ENCODE measurements around the gene ABLIM2. TPM values are rescaled to one million over a fixed set of nuclear protein-coding genes. Genes with fewer than 3 reads are reported as not detected.
A peak's percentile ranks its signal among the peaks of the same experiment; 100 is the strongest.

ABLIM2 gene
- total RNA-seq, 1 donor from 2014 or later, result 0.36 TPM

DNA sequence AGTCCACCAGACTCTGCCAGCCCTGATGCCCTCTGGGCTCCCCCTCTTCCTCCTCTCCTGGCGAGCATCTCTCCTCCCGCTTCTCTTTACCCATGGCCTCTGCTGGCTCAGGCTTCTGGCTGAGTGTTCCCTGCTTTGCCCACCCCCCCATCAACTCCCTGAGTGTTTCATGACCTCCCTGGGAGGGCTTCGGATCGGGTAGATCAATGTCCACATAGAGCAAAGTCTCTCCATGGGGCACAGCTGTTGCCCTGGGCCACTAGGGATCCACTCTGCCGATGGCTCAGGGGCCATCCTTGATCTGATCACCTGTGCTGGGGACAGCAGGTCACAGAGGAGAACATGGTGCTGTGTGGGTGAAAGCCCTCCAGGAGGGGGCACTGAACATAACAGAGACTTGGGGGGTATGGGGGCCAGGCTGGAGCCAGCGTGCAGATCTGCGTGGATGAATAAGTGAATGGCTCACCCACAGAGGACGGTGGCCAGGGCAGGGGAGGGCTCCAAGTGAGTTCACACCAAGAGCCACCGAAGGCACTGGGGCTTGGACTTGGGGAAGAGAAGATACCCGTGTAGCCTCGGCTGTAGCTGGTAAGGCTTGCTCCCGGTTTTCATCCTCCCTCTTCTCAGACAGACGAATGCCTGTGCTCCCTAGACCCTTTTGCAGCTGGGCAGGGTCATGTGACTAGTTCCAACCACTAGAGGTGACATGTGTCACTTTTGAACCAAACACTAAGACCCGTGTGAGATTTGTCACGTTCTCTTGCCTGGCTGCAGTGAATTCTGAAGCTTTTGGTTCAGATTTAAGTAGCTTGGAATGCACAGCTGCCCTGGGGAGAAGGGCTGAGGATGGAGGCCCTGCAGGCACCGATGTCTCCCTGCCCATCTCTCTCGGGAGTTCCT lies 195.8 kb downstream of the ABLIM2 start:
- H3K9me3 Mint-ChIP-seq, result no peaks in the 10 kb centered on the region
- DNase-seq (ENCODE audit: low spot score), result no peak
- H3K4me1 Mint-ChIP-seq (ENCODE audit: low read depth), result peaks cover 66% of the 10 kb centered on the region
- peak overlapping the region; percentile 91 for H3K27ac Mint-ChIP-seq
- H3K27me3 Mint-ChIP-seq (ENCODE audit: insufficient read depth), result peaks cover 1% of the 10 kb centered on the region
- H3K4me3 Mint-ChIP-seq, result no peak overlapping the region
- peaks cover 2% of the 10 kb centered on the region for H3K36me3 Mint-ChIP-seq (ENCODE audit: low read depth)
- intact Hi-C loops (cut with micrococcal nuclease), result loop anchor here (5.0 to 10.0 kb wide), 5 partner anchors 206 to 1781 kb away; partner anchors contain the start of gene MRFAP1L1

DNA sequence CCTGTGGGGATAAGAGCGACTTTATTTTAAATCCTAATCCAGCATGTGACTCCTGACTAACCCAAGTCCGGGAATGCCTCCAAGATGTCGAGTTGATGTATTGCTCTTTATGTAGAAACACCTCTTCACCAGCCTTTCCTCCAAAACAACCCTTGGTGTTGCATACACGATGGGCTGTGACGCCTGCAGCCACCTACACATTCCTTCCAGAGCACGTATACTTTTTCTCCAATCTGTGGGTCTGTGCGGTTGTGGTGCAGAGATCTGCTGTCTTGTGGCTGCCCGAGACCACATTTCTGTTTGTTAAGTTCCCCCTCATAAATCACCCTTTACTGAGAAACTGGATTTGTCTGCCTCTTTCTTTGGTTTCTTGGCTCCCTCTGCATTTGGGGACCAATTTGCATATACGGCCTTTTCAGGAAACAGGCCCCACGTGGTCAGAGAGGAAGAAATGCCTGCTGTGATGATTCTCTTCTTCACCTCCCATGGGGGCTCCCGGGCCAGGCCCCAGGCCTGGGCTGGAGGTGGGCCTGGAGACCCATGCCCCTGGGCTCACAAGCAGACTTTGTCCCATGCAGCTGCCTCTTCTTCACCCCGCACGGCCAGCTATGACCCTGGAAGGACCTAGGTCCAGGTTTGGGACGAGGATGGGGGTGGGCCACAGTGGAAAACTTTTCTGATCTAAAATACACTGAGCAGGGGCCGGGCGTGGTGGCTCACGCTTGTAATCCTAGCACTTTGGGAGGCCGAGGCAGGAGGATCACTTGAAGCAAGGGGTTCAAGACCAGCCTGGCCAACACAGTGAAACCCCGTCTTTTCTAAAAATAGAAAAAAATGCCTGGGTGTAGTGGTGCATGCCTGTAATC lies 197.6 kb downstream of the ABLIM2 start:
- Mint-ChIP-seq H3K36me3 (ENCODE audit: low read depth) (peaks cover 4% of the 10 kb centered on the region), H3K27ac (peak overlapping the region; percentile 73), H3K9me3 (no peaks in the 10 kb centered on the region), H3K27me3 (ENCODE audit: insufficient read depth) (peaks cover 4% of the 10 kb centered on the region), H3K4me3 (peak overlapping the region; percentile 3), H3K4me1 (ENCODE audit: low read depth) (peaks cover 66% of the 10 kb centered on the region)
- DNase-seq (ENCODE audit: low spot score), result peak; percentile 70
- intact Hi-C loops (cut with micrococcal nuclease), result loop anchor here (1.0 to 10.0 kb wide), 12 partner anchors 8 to 1779 kb away; partner anchors contain the start of genes AFAP1 and MRFAP1L1

DNA sequence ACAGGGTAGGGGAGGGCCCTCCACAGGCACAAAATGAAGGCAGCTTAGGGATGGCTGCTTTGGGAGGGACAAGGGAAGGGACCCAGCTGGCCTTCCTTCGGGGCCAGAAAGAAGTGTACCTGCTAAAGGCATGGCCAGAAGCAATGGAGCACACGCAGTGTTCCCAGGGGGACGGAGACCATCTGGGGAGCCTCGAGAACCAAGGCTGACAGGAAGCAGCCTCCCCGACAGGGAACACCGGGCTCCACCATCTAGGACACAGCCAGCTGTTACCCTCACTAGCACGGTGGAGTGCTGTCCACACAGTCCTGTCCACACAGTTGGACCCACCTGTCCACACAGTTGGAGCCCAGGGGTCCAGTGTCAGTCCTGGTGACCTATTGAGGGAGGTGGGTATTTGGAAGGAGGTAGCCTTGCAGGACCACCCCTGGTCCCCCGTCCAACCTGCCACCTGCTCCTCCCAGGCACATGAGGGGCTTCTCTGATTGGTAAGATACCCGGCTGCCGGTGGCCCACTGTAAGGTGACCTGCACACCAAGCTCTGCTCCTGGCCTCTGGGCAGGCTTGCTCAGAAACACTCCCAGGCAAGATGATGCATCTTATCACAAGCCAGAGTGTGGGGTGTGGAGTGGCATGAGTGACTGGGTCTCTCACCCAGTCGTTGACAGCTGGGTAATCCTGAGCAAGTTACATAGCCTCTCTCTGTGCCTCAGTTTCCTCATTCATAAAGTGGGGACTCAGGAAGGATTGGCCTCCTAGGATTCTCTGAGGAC lies 198.4 kb downstream of the ABLIM2 start:
- Mint-ChIP-seq H3K27ac (peak overlapping the region; percentile 73), H3K9me3 (no peaks in the 10 kb centered on the region), H3K4me1 (ENCODE audit: low read depth) (peaks cover 59% of the 10 kb centered on the region), H3K36me3 (ENCODE audit: low read depth) (peaks cover 4% of the 10 kb centered on the region), H3K27me3 (ENCODE audit: insufficient read depth) (peaks cover 4% of the 10 kb centered on the region), H3K4me3 (peak overlapping the region; percentile 3)
- no peak for DNase-seq (ENCODE audit: low spot score)
- intact Hi-C loops (cut with micrococcal nuclease), result loop anchor here (1.0 to 10.0 kb wide), 10 partner anchors 9 to 1778 kb away; partner anchors contain the start of genes AFAP1 and MRFAP1L1

DNA sequence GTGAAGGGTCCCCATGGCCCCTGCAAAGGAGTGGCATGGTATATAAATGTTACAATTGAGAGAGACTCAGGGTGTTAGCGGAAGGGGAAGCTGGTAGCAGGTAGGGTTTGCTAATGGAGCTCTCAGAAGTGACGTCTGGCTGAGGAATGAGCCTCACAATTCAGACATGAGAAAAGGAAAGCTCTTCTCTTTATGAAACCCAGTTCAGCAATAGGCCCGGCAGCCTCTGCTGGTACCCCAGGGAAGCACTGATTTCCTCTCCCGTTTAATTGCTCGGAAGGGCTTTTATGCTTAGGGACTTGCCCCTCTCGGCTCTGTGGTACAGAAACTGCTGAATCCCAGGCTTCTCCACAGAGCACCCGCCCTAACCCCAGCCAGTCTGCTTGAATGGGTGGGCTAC lies 199.5 kb downstream of the ABLIM2 start:
- H3K4me3 Mint-ChIP-seq, result peak overlapping the region; percentile 15
- no peaks in the 10 kb centered on the region for H3K9me3 Mint-ChIP-seq
- intact Hi-C loops (cut with micrococcal nuclease), result no loop called here
- H3K36me3 Mint-ChIP-seq (ENCODE audit: low read depth), result peaks cover 4% of the 10 kb centered on the region
- H3K27me3 Mint-ChIP-seq (ENCODE audit: insufficient read depth), result peaks cover 4% of the 10 kb centered on the region
- H3K4me1 Mint-ChIP-seq (ENCODE audit: low read depth), result peaks cover 48% of the 10 kb centered on the region
- DNase-seq (ENCODE audit: low spot score), result no peak
- peak overlapping the region; percentile 34 for H3K27ac Mint-ChIP-seq

DNA sequence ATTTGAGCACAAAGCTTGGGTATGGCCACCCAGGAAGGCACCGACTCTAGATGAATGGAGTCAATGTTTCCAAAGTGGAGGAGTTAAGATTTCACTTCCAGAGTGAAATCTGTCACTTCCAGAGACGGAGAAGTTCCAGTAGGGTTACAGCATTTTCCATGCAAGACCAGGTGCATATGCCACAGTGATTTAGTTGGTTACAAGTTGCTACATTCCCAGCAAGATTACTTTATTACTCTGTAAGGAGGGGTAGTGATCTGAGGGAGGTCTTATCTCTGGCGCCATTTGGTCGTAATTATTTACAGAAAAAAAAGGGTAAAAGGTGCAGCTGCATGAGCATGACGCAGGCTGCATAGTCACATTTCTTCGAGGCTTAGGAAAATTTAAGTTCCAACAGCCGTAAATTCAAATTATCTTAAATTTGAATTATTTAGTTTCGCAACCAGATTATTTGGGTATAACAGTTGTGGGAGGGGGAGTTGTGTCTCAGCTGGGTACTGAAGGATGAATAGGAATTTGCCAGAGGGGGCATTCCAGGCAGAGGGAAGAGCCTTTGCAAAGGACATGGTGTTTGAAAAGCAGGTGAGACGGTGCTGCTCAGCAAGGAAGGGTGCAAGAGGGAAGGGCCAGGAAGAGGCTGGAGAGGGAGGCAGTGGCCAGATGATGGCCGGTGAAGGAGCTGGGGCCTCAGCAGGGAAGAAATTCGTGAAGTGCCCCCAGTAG lies 201.5 kb downstream of the ABLIM2 start:
- Mint-ChIP-seq H3K36me3 (ENCODE audit: low read depth) (peaks cover 2% of the 10 kb centered on the region), H3K27me3 (ENCODE audit: insufficient read depth) (peaks cover 2% of the 10 kb centered on the region), H3K4me3 (no peak overlapping the region), H3K9me3 (peaks cover 4% of the 10 kb centered on the region), H3K4me1 (ENCODE audit: low read depth) (peaks cover 30% of the 10 kb centered on the region), H3K27ac (peak overlapping the region; percentile 11)
- intact Hi-C loops (cut with micrococcal nuclease), result no loop called here
- no peak for DNase-seq (ENCODE audit: low spot score)

DNA sequence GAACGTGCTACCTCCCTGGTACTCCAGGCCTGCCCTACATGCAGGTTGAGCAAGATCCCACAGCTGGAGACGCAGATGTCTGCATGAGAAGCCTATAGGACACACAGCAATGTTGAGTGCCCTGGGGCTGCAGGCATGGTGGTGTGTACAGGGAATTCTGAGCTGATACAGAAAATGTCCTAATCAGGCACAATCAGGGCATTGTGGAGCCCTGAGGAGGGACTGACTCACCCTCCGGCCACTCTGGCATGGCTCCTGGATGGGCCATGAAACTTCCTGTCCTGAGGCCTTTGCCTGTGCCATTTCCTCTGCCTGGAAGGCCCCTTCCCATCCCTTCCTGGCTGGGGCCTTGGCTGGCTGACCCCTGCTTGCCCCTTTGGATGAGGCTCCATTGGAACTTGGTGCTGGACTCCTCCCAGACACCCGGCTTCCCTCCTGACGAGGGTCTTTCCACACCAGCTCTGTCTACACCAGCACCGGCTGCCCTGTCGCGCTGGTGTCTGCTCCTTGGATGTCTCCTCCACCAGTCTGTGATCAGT lies 202.3 kb downstream of the ABLIM2 start:
- DNase-seq (ENCODE audit: low spot score), result no peak
- Mint-ChIP-seq H3K27ac (no peak overlapping the region), H3K36me3 (ENCODE audit: low read depth) (peaks cover 2% of the 10 kb centered on the region), H3K27me3 (ENCODE audit: insufficient read depth) (peaks cover 2% of the 10 kb centered on the region), H3K9me3 (peaks cover 12% of the 10 kb centered on the region), H3K4me1 (ENCODE audit: low read depth) (peaks cover 30% of the 10 kb centered on the region), H3K4me3 (no peak overlapping the region)
- intact Hi-C loops (cut with micrococcal nuclease), result no loop called here

DNA sequence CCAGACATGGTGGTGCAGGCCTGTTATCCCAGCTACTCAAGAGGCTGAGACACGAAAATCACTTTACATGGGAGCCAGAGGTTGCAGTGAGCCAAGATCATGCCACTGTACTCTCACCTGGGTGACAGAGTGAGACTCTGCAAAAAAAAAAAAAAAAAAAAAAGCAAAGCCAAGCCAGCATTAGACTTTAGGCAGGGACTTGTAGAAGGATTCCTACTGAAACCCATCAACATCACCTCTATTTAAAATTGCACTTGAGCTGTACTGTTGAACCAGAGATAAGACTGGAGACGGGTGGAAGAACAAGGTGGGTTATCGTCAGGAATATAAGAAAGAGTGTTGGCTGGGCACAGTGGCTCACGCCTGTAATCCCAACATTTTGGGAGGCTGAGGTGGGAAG lies 203.2 kb downstream of the ABLIM2 start:
- peaks cover 23% of the 10 kb centered on the region for H3K4me1 Mint-ChIP-seq (ENCODE audit: low read depth)
- no peak overlapping the region for H3K4me3 Mint-ChIP-seq
- peaks cover 20% of the 10 kb centered on the region for H3K9me3 Mint-ChIP-seq
- DNase-seq (ENCODE audit: low spot score), result no peak
- peaks cover 2% of the 10 kb centered on the region for H3K27me3 Mint-ChIP-seq (ENCODE audit: insufficient read depth)
- intact Hi-C loops (cut with micrococcal nuclease), result no loop called here
- H3K27ac Mint-ChIP-seq, result no peak overlapping the region
- H3K36me3 Mint-ChIP-seq (ENCODE audit: low read depth), result peaks cover 2% of the 10 kb centered on the region

DNA sequence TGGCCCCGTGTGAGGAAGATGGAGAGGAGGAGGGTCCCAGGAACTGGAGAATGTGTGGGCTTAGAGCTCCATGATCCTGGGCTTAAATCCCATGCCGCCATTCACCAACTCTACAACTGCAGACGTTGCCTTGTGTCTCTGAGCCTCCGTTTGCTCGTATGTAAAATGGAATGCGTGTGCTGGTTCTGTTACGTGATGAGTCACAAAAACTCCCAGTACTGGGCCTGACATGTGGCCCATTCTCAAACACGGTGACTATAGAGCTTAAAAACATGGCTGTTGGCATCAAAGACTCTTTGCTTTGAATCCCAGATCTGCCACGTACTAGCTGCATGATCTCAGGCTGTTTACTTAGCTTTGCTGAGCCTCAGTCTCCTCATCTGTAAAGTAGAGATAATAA lies 206.0 kb downstream of the ABLIM2 start:
- Mint-ChIP-seq H3K27ac (no peak overlapping the region), H3K4me3 (no peak overlapping the region), H3K4me1 (ENCODE audit: low read depth) (peaks cover 24% of the 10 kb centered on the region), H3K9me3 (peaks cover 20% of the 10 kb centered on the region), H3K36me3 (ENCODE audit: low read depth) (peaks cover 2% of the 10 kb centered on the region), H3K27me3 (ENCODE audit: insufficient read depth) (peaks cover 6% of the 10 kb centered on the region)
- intact Hi-C loops (cut with micrococcal nuclease), result no loop called here
- DNase-seq (ENCODE audit: low spot score), result no peak

DNA sequence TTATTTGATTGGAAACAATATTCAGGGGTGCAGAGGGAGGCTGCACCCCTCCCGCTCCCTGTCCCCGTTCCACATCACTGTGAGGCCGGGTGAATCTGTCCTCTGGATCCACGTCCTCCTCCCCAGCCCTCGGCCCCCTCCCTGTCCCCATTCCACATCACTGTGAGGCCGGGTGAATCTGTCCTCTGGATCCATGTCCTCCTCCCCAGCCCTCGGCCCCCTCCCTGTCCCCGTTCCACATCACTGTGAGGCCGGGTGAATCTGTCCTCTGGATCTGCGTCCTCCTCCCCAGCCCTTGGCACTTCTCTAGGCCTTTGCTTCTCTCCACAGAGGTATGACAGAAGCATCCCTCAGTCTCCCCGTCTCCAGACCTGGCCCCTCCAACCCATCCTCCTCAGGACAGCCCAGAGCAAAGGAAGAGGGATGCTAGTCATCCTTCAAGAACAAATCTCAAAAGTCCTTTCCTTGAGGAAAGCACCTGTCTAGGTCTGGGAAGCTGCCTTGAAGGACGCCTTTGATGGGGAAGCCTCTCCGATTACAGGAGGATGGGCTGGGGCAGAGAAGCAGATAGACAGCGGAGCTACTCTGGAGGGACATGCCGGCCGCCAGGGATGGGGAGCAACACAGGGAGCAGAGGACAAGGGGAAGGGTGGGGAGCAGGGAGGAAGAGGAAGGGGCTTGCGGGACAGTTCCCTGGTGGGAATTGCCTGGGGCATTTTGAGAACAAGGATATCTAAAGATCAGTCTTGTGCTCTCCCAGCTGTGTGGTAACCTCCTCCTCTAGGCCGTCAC lies 208.1 kb downstream of the ABLIM2 start:
- no peak overlapping the region for H3K4me3 Mint-ChIP-seq
- H3K27me3 Mint-ChIP-seq (ENCODE audit: insufficient read depth), result peaks cover 4% of the 10 kb centered on the region
- intact Hi-C loops (cut with micrococcal nuclease), result no loop called here
- peaks cover 20% of the 10 kb centered on the region for H3K9me3 Mint-ChIP-seq
- H3K27ac Mint-ChIP-seq, result no peak overlapping the region
- no peak for DNase-seq (ENCODE audit: low spot score)
- peaks cover 16% of the 10 kb centered on the region for H3K4me1 Mint-ChIP-seq (ENCODE audit: low read depth)
- no peaks in the 10 kb centered on the region for H3K36me3 Mint-ChIP-seq (ENCODE audit: low read depth)

DNA sequence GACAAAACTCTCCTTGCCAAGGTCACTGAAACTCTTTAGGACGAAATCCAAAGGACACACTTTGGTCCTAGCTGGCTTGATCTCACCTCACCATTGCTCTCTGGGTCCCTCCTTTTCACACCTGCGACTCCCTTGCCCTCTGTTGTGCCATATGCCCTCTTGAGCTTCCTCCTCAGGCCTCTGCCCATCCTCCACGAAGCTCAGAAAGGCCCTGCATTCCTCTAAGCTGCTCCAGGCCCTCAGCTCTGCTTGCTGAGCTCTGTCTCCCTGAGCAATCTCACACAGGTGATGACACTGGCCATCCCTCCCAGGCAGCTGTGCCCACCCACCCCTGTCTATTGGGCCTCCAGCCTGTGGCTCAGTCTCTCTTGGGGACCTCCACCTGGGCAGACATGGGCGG lies 208.9 kb downstream of the ABLIM2 start:
- H3K36me3 Mint-ChIP-seq (ENCODE audit: low read depth), result no peaks in the 10 kb centered on the region
- peaks cover 4% of the 10 kb centered on the region for H3K27me3 Mint-ChIP-seq (ENCODE audit: insufficient read depth)
- H3K27ac Mint-ChIP-seq, result no peak overlapping the region
- intact Hi-C loops (cut with micrococcal nuclease), result no loop called here
- no peak for DNase-seq (ENCODE audit: low spot score)
- H3K4me3 Mint-ChIP-seq, result no peak overlapping the region
- peaks cover 20% of the 10 kb centered on the region for H3K9me3 Mint-ChIP-seq
- peaks cover 16% of the 10 kb centered on the region for H3K4me1 Mint-ChIP-seq (ENCODE audit: low read depth)

DNA sequence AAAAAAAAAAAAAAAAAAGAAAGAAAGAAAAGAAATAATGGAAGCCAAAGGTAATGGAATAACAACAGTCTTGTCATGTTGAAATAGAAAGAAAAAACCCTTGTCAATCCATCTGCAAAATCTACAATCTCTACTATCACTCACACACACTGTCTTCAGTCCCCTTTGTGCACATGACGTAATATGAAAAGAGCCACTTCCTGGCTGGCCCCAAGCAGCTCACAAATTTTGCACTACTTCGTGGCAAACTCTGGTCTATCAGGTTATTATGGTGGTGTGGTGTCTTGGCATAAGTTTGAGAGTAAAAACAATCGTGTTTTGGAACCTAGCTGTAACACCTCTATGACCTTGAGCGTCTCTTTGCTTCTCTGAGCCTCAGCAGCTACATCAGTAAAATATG lies 210.7 kb downstream of the ABLIM2 start:
- peaks cover 16% of the 10 kb centered on the region for H3K4me1 Mint-ChIP-seq (ENCODE audit: low read depth)
- no peak overlapping the region for H3K27ac Mint-ChIP-seq
- H3K9me3 Mint-ChIP-seq, result peaks cover 19% of the 10 kb centered on the region
- H3K36me3 Mint-ChIP-seq (ENCODE audit: low read depth), result no peaks in the 10 kb centered on the region
- H3K27me3 Mint-ChIP-seq (ENCODE audit: insufficient read depth), result peaks cover 8% of the 10 kb centered on the region
- no peak for DNase-seq (ENCODE audit: low spot score)
- intact Hi-C loops (cut with micrococcal nuclease), result loop anchor here (1.0 kb wide), 1 partner anchor 12 kb away; no protein-coding TSS in a partner anchor
- H3K4me3 Mint-ChIP-seq, result no peak overlapping the region

Measured in activated T-helper 1 cell treated with anti-CD3 and anti-CD28 coated beads, Interleukin-12 subunit alpha, Interleukin-12 subunit beta, Interleukin-2, Interleukin-4 antibody, amounts not matched to agents 30 ng/mL and 10 ng/mL and 1 ng/mL, durations not matched to agents 14 hours and 24 hours and 36 hours (primary cell).